ENCODE measurements around the gene TMEM214. TPM values are rescaled to one million over a fixed set of nuclear protein-coding genes. Genes with fewer than 3 reads are reported as not detected.

The TMEM214 gene
- total RNA-seq = 24.7 and 27.8 TPM in 2 replicates

GRCh38 chr2:27032495-27033252 lies at the start of gene TMEM214:
TSS of gene TMEM214 (plus strand) at chr2:27032965. CDS start at chr2:27033016, 51 bp downstream.

GRCh38 chr2:27050996-27051901 lies 18.5 kb downstream of the TMEM214 start, which contains the start of gene AGBL5:
TSS of gene AGBL5 (plus strand) at chr2:27051668. CDS start at chr2:27052959, 1,291 bp downstream.

DNA sequence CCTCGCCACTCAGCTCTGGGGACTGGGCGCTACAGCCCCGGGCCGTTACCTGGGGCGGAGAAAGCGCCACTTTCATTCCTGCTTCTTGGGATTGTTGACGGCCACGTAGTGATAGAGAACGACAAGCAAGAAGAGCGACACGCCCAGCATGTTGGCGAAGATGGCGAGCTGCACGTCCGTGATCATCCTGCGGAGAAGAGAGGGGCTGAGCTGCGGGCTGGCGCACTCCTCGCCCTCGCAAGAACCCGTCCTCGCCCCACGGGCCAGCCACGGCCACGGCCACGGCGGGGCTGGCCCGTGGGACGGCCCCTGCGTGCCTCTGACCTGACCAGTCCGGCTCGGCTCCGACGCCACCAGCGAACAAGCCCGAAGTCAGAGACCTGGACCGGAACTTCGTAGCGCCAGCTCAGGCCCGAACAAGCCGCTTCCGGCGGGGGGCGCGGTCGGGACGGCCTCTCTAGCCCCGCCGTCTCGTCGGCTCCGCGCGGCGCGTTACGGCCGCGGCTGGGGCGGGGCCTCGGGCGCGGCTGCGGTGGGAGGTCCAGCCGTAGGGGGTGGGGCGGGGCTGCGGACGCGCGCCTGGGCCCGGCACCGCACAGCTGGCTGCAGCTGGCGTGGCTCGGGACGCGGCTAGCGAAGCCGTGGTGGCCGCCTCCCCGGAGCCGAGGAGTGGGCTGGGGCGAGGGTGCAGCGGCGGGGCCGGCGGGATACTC lies 38.7 kb downstream of the TMEM214 start, which contains the start of gene OST4:
Gene OST4, minus strand, starts transcription at position 378 of the 713 bp plus-strand sequence.

GRCh38 chr2:27078267-27079194 lies 45.8 kb downstream of the TMEM214 start, which contains the start of gene EMILIN1:
TSS of gene EMILIN1 (plus strand) at chr2:27078615. CDS start at chr2:27079066, 451 bp downstream.

DNA sequence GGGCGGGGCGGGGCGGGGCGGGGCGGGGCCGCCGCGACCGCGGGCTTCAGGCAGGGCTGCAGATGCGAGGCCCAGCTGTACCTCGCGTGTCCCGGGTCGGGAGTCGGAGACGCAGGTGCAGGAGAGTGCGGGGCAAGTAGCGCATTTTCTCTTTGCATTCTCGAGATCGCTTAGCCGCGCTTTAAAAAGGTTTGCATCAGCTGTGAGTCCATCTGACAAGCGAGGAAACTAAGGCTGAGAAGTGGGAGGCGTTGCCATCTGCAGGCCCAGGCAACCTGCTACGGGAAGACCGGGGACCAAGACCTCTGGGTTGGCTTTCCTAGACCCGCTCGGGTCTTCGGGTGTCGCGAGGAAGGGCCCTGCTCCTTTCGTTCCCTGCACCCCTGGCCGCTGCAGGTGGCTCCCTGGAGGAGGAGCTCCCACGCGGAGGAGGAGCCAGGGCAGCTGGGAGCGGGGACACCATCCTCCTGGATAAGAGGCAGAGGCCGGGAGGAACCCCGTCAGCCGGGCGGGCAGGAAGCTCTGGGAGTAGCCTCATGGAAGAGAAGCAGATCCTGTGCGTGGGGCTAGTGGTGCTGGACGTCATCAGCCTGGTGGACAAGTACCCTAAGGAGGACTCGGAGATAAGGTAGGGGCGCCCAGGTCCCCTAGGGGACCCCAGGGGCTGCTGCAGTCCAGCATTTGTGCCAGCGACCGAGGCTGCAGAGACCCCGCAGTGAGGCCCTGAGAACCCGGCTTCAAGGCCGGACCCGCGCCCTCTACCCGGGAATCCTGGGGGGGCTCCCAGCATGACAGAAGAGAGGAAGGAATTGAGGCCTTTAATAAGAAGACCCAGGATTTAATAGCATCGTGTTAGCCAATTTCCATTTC lies 54.2 kb downstream of the TMEM214 start, which contains the start of gene KHK:
Gene KHK, plus strand, starts transcription at position 49 of the 870 bp plus-strand sequence. Its CDS starts 488 bp downstream, at position 537.

Other genes with a start within 250 kb of the TMEM214 start
- 8.0 and 21.3 TPM in 2 replicates for gene CENPA, start 246.9 kb upstream of the TMEM214 start, total RNA-seq
- gene DPYSL5, start 184.8 kb upstream of the TMEM214 start, total RNA-seq = not detected in 2 replicates
- gene MAPRE3, start 62.3 kb upstream of the TMEM214 start, total RNA-seq = 2.6 and 6.9 TPM in 2 replicates
- gene AGBL5, start 18.7 kb downstream of the TMEM214 start, total RNA-seq = 21.5 and 27.2 TPM in 2 replicates
- 323 and 466 TPM in 2 replicates for gene OST4, start 38.7 kb downstream of the TMEM214 start, total RNA-seq
- gene EMILIN1, start 45.6 kb downstream of the TMEM214 start, total RNA-seq = 4.0 and 4.5 TPM in 2 replicates
- gene KHK, start 53.8 kb downstream of the TMEM214 start, total RNA-seq = 0.47 and 1.7 TPM in 2 replicates
- 1.1 and 2.7 TPM in 2 replicates for gene CGREF1, start 86.2 kb downstream of the TMEM214 start, total RNA-seq
- not detected in 2 replicates for gene ABHD1, start 90.8 kb downstream of the TMEM214 start, total RNA-seq
- gene PREB, start 101.7 kb downstream of the TMEM214 start, total RNA-seq = 69.1 and 81.2 TPM in 2 replicates
- gene PRR30, start 106.4 kb downstream of the TMEM214 start, total RNA-seq = not detected in 2 replicates
- 0.04 TPM in 1 of 2 replicates, not detected in the other for gene TCF23, start 116.0 kb downstream of the TMEM214 start, total RNA-seq
- gene ATRAID, start 179.1 kb downstream of the TMEM214 start, total RNA-seq = 159 and 171 TPM in 2 replicates
- gene SLC5A6, start 179.3 kb downstream of the TMEM214 start, total RNA-seq = 21.2 and 49.7 TPM in 2 replicates
- gene CAD, start 184.4 kb downstream of the TMEM214 start, total RNA-seq = 33.9 and 59.3 TPM in 2 replicates
- gene SLC30A3, start 230.1 kb downstream of the TMEM214 start, total RNA-seq = not detected in 2 replicates
- not detected in 2 replicates for gene DNAJC5G, start 242.5 kb downstream of the TMEM214 start, total RNA-seq
- not detected in 2 replicates for gene TRIM54, start 249.5 kb downstream of the TMEM214 start, total RNA-seq

Measured in hair follicular keratinocyte (primary cell).